Gastroesophageal sphincter (tissue), 3 donors: ENCODE measurements around the gene B4GALT5.

Experiments used
- CTCF ChIP-seq, 4 experiments: fragments of 200-600 bp in 2 of 4; fragments of 450-650 bp in 2 of 4; sonication (generic) in 1 of 4; IDR thresholded peaks; one replicate each; pipeline ENCODE4 v1.5.1; 2017 to 2019; ENCODE audit warnings: antibody characterized with exemption in 4 of 4, mild to moderate bottlenecking in 2 of 4, moderate library complexity in 2 of 4
- EP300 ChIP-seq: sonication (generic); formaldehyde crosslinking; IDR thresholded peaks from one replicate; pipeline ENCODE4 v1.6.1; 2017; ENCODE audit warnings: antibody characterized with exemption, mild to moderate bottlenecking

- TF ChIP-seq CTCF (IDR thresholded peaks at IDR 0.05) (no peak), EP300 (no peak)
Observed at GRCh38 chr20:49642816-49643215, 70.9 kb downstream of the B4GALT5 start.
